HL-60 (cell line): ENCODE data around the gene NOA1.
A peak's percentile ranks its signal among the peaks of the same experiment; 100 is the strongest.

Experiments used
- GABPA ChIP-seq: IDR thresholded peaks from 2 replicates; pipeline ENCODE4 v1.6.1; 2012; ENCODE audit warnings: low read depth
- POLR2AphosphoS5 ChIP-seq: IDR thresholded peaks from 2 replicates; pipeline ENCODE4 v1.6.1; 2012; ENCODE audit warnings: low read depth
- TF ChIP-seq, protein P1 (sequence below): IDR thresholded peaks from one replicate; pipeline ENCODE4 v1.5.1; 2011; ENCODE audit warnings: low read length, control low read depth, inconsistent platforms; ENCODE audit not compliant: insufficient read depth
- TF ChIP-seq, protein P2 (sequence below): IDR thresholded peaks from 2 replicates; pipeline ENCODE4 v1.6.1; 2012; ENCODE audit warnings: low read depth; ENCODE audit not compliant: insufficient replicate concordance

DNA sequence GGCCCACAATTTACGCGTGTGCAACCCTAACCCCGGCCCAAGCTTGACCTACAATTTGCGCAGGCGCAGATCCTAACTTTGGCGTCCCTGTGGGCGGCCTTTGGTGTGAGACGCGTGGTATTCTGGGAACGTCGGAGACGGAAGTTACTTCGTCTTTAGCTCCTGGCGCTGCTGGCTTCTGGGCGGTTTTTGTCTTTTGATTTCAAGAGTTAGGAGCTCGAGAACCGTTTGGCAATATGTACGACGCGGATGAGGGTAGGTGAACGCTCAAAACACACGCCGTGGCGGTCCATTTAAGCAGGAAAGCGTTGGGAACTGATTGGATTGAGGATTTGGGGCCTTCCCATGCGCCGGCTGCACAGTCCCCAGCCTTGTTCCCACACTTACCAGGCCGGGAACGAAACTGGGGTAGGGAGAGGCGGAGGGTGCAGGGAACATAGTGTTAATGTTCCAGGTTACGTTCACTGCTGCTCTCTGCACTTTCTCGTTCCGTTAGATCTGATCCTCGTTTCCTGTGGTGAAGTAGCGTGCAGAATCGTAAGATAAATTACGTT, 1.4 kb upstream of the NOA1 start, which contains the start of gene POLR2B:
- TF ChIP-seq POLR2AphosphoS5 (peak; percentile 84), GABPA (0 out of 2 replicates have a peak, but pooled peaks have one; percentile 34)
- TF ChIP-seq, protein P1, sequence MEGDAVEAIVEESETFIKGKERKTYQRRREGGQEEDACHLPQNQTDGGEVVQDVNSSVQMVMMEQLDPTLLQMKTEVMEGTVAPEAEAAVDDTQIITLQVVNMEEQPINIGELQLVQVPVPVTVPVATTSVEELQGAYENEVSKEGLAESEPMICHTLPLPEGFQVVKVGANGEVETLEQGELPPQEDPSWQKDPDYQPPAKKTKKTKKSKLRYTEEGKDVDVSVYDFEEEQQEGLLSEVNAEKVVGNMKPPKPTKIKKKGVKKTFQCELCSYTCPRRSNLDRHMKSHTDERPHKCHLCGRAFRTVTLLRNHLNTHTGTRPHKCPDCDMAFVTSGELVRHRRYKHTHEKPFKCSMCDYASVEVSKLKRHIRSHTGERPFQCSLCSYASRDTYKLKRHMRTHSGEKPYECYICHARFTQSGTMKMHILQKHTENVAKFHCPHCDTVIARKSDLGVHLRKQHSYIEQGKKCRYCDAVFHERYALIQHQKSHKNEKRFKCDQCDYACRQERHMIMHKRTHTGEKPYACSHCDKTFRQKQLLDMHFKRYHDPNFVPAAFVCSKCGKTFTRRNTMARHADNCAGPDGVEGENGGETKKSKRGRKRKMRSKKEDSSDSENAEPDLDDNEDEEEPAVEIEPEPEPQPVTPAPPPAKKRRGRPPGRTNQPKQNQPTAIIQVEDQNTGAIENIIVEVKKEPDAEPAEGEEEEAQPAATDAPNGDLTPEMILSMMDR = no peak
- TF ChIP-seq, protein P2, sequence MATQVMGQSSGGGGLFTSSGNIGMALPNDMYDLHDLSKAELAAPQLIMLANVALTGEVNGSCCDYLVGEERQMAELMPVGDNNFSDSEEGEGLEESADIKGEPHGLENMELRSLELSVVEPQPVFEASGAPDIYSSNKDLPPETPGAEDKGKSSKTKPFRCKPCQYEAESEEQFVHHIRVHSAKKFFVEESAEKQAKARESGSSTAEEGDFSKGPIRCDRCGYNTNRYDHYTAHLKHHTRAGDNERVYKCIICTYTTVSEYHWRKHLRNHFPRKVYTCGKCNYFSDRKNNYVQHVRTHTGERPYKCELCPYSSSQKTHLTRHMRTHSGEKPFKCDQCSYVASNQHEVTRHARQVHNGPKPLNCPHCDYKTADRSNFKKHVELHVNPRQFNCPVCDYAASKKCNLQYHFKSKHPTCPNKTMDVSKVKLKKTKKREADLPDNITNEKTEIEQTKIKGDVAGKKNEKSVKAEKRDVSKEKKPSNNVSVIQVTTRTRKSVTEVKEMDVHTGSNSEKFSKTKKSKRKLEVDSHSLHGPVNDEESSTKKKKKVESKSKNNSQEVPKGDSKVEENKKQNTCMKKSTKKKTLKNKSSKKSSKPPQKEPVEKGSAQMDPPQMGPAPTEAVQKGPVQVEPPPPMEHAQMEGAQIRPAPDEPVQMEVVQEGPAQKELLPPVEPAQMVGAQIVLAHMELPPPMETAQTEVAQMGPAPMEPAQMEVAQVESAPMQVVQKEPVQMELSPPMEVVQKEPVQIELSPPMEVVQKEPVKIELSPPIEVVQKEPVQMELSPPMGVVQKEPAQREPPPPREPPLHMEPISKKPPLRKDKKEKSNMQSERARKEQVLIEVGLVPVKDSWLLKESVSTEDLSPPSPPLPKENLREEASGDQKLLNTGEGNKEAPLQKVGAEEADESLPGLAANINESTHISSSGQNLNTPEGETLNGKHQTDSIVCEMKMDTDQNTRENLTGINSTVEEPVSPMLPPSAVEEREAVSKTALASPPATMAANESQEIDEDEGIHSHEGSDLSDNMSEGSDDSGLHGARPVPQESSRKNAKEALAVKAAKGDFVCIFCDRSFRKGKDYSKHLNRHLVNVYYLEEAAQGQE = peak; percentile 10
